Liver (tissue), 9 donors: ENCODE data around the gene STX10. TPM values are rescaled to one million over a fixed set of nuclear protein-coding genes. Genes with fewer than 3 reads are reported as not detected.

Experiments
- DNase-seq: peaks from one replicate; pipeline ENCODE4 v3.0.0-alpha.2; 2017; ENCODE audit warnings: low spot score
- H3K27ac ChIP-seq, 2 donors: one replicate each; pipeline ENCODE4 v1.7.0; 2013; ENCODE audit warnings: inconsistent platforms in 2 of 2, low read length in 2 of 2, control low read depth in 1 of 2, low read depth in 1 of 2, mild to moderate bottlenecking in 1 of 2
- H3K27me3 ChIP-seq, 4 donors: one replicate each; pipeline versions ENCODE4 v1.6.1 to v1.7.0; 2013; ENCODE audit warnings: low read length in 3 of 4, inconsistent platforms in 1 of 4, mild to moderate bottlenecking in 1 of 4, moderate library complexity in 1 of 4; ENCODE audit not compliant: control insufficient read depth in 4 of 4, insufficient read depth in 4 of 4
- H3K36me3 ChIP-seq, 4 donors: one replicate each; pipeline versions ENCODE4 v1.6.1 to v1.7.0; 2013; ENCODE audit warnings: low read length in 3 of 4, mild to moderate bottlenecking in 3 of 4, low read depth in 1 of 4, moderate library complexity in 1 of 4; ENCODE audit not compliant: control insufficient read depth in 4 of 4, insufficient read depth in 3 of 4
- H3K4me1 ChIP-seq, 4 donors: one replicate each; pipeline versions ENCODE4 v1.6.1 to v1.7.0; 2013; ENCODE audit warnings: low read length in 3 of 4, mild to moderate bottlenecking in 3 of 4, moderate library complexity in 1 of 4; ENCODE audit not compliant: control insufficient read depth in 4 of 4, insufficient read depth in 4 of 4
- H3K4me3 ChIP-seq, 3 donors: one replicate each; pipeline versions ENCODE4 v1.6.1 to v1.7.0; 2013; ENCODE audit warnings: low read length in 3 of 3, control low read depth in 1 of 3, low read depth in 1 of 3, mild to moderate bottlenecking in 1 of 3
- H3K9ac ChIP-seq, 2 donors: one replicate each; pipeline ENCODE4 v1.7.0; 2013; ENCODE audit warnings: low read length in 2 of 2, mild to moderate bottlenecking in 2 of 2, moderate library complexity in 2 of 2, control low read depth in 1 of 2, low read depth in 1 of 2
- H3K9me3 ChIP-seq, 4 donors: one replicate each; pipeline versions ENCODE4 v1.6.1 to v1.7.0; 2013; ENCODE audit warnings: low read length in 3 of 4; ENCODE audit not compliant: control insufficient read depth in 4 of 4
- EGR1 ChIP-seq, 2 donors: IDR thresholded peaks; 2 replicates each; pipeline ENCODE4 v1.6.1; 2016 to 2018; ENCODE audit warnings: antibody characterized with exemption in 2 of 2, low read depth in 2 of 2
- FOXA1 ChIP-seq: IDR thresholded peaks from 2 replicates; pipeline ENCODE4 v1.6.1; 2016; ENCODE audit warnings: antibody characterized with exemption
- FOXA2 ChIP-seq: IDR thresholded peaks from 2 replicates; pipeline ENCODE4 v1.6.1; 2016; ENCODE audit warnings: antibody characterized with exemption
- GABPA ChIP-seq, 2 donors: IDR thresholded peaks in 1 of 2; conservative IDR thresholded peaks in 1 of 2; 2 replicates each; pipeline ENCODE4 v1.6.1; 2016; ENCODE audit warnings: antibody characterized with exemption in 2 of 2, mild to moderate bottlenecking in 1 of 2, moderate library complexity in 1 of 2
- HNF4A ChIP-seq, 2 donors: conservative IDR thresholded peaks; 2 replicates each; pipeline ENCODE4 v1.6.1; 2016; ENCODE audit warnings: antibody characterized with exemption in 2 of 2, mild to moderate bottlenecking in 2 of 2
- HNF4G ChIP-seq: IDR thresholded peaks from 2 replicates; pipeline ENCODE4 v1.6.1; 2016; ENCODE audit warnings: antibody characterized with exemption
- JUND ChIP-seq, 2 donors: IDR thresholded peaks; 2 replicates each; pipeline ENCODE4 v1.6.1; 2016; ENCODE audit warnings: antibody characterized with exemption in 2 of 2
- NR2F2 ChIP-seq: IDR thresholded peaks from 2 replicates; pipeline ENCODE4 v1.6.1; 2016; ENCODE audit warnings: antibody characterized with exemption
- RAD21 ChIP-seq, 2 donors: IDR thresholded peaks; 2 replicates each; pipeline ENCODE4 v1.6.1; 2016; ENCODE audit warnings: antibody characterized with exemption in 2 of 2, mild to moderate bottlenecking in 2 of 2
- RXRA ChIP-seq, 2 donors: IDR thresholded peaks; 2 replicates each; pipeline ENCODE4 v1.6.1; 2017 to 2018; ENCODE audit warnings: antibody characterized with exemption in 2 of 2, mild to moderate bottlenecking in 1 of 2
- SP1 ChIP-seq: IDR thresholded peaks from 2 replicates; pipeline ENCODE4 v1.6.1; 2018; ENCODE audit warnings: antibody characterized with exemption, mild to moderate bottlenecking
- TAF1 ChIP-seq: conservative IDR thresholded peaks from 2 replicates; pipeline ENCODE4 v1.6.1; 2016; ENCODE audit warnings: antibody characterized with exemption, mild to moderate bottlenecking
- YY1 ChIP-seq: IDR thresholded peaks from 2 replicates; pipeline ENCODE4 v1.6.1; 2016; ENCODE audit warnings: antibody characterized with exemption, mild to moderate bottlenecking
- WGBS: extraction: QIAGEN DNeasy Blood & Tissue Kit; methylation state at CpG from one replicate; pipeline ENCODE4 v1.1.7; 2013; 5-methylcytosine and 5-hydroxymethylcytosine counted together
- polyA plus RNA-seq, 2 donors: library from polyadenylated mRNA; stranded (reverse) in 1 of 2; unstranded in 1 of 2; fragments of 200-250 nt in 1 of 2; fragments of >200 nt in 1 of 2; fragmentation: Nextera tagmentation in 1 of 2; extraction: Ambion mirVana in 1 of 2; gene quantifications; one replicate each; pipeline versions ENCODE4 v1.2.1 to v1.2.3, GENCODE V29; 2013 to 2015
- total RNA-seq, 2 donors: library from RNA; depleted of rRNA; stranded (reverse); fragments of >200 nt; gene quantifications; one replicate each; pipeline ENCODE4 v1.2.3, GENCODE V29; 2014
- TF ChIP-seq, protein P1 (sequence below): IDR thresholded peaks from 2 replicates; pipeline ENCODE4 v1.6.1; 2016; ENCODE audit warnings: antibody characterized with exemption
- TF ChIP-seq, protein P2 (sequence below): IDR thresholded peaks from 2 replicates; pipeline ENCODE4 v1.6.1; 2016; ENCODE audit warnings: antibody characterized with exemption, mild to moderate bottlenecking
- TF ChIP-seq, protein P3 (sequence below): IDR thresholded peaks from 2 replicates; pipeline ENCODE4 v1.6.1; 2016; ENCODE audit warnings: antibody characterized with exemption
- TF ChIP-seq, protein P4 (sequence below): IDR thresholded peaks from 2 replicates; pipeline ENCODE4 v1.6.1; 2016; ENCODE audit warnings: antibody characterized with exemption
- TF ChIP-seq, protein P5 (sequence below): fragments of 150-350 bp; IDR thresholded peaks from 2 replicates; pipeline ENCODE4 v1.5.1; 2017; ENCODE audit warnings: improper control_type of control experiment, low read depth, low read length; ENCODE audit not compliant: missing input control
- donor health status: healthy.
- donor health status: healthy.
- donor health status: healthy.
- donor health status: healthy.
- donor health status: healthy.

STX10 gene
- total and polyA plus RNA-seq, 4 donors, result 15.7 to 32.7 (median 21.2) TPM

DNA sequence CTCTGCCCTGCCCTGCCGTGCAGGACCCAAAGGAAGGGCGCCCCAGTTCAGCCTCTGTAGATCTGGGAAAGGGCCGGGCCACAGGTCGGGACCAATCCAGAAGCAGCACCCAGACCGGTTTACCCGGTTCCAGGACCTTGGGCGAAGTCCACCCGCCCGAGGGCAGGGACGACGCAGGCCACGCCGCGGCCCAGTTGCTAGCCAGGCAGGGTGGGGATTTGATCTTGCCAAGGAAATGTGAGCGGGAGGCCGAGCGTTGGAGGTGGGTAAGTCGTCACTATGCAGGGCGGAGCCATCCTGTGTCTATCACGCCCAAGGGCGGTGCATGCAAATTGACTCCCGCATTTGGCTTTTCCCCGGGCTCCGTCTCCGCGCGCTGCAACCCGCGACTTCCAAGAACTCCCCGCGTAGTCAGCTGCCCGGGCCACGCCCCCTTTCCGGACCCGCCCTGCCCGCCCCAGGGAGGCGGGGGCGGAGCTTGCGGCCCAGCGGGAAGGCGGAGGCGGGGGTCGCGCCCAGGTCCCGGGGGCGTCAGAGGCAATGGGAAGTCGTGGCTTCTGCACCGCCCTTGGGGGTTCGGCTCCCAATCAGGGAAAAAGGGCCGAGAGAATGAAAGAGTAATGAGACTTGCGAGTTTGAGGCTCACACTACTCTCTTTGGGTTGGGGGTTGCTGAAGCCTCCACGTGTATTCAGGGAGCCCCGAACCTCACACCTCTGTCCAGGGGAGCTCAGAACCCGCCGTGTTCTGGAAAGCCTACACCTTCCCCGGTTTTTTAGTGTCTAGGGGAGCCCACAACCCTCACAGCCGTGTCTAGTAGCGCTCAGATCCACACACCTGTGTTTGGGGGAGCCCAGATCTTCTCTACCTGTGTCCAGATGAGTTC, 12.8 kb upstream of the STX10 start:
- no peaks in the 10 kb centered on the region for H3K27me3 ChIP-seq
- WGBS, result 4% methylated on average over 58 of the region's 58 CpGs
- DNase-seq, result peak; percentile 92
- no peaks in the 10 kb centered on the region for H3K36me3 ChIP-seq
- H3K27ac ChIP-seq, result peak overlapping the region; percentile 87 to 94
- peaks cover 9 to 45% (median 20%) of the 10 kb centered on the region in 4 donors for H3K4me1 ChIP-seq
- H3K9ac ChIP-seq, result peak overlapping the region; percentile 47 to 87
- H3K4me3 ChIP-seq, result peak overlapping the region; percentile 29 to 79 (median 53)
- no peaks in the 10 kb centered on the region for H3K9me3 ChIP-seq
- TF ChIP-seq HNF4G, result peak; percentile 98
- peak; percentile 83 for TF ChIP-seq TAF1
- peak; percentile 80 to 84 for TF ChIP-seq JUND (IDR thresholded peaks at IDR 0.05)
- TF ChIP-seq RXRA (IDR thresholded peaks at IDR 0.05), result peak; percentile 99 to 100
- TF ChIP-seq, protein P1, sequence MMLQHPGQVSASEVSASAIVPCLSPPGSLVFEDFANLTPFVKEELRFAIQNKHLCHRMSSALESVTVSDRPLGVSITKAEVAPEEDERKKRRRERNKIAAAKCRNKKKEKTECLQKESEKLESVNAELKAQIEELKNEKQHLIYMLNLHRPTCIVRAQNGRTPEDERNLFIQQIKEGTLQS, result peak; percentile 55
- TF ChIP-seq, protein P2, sequence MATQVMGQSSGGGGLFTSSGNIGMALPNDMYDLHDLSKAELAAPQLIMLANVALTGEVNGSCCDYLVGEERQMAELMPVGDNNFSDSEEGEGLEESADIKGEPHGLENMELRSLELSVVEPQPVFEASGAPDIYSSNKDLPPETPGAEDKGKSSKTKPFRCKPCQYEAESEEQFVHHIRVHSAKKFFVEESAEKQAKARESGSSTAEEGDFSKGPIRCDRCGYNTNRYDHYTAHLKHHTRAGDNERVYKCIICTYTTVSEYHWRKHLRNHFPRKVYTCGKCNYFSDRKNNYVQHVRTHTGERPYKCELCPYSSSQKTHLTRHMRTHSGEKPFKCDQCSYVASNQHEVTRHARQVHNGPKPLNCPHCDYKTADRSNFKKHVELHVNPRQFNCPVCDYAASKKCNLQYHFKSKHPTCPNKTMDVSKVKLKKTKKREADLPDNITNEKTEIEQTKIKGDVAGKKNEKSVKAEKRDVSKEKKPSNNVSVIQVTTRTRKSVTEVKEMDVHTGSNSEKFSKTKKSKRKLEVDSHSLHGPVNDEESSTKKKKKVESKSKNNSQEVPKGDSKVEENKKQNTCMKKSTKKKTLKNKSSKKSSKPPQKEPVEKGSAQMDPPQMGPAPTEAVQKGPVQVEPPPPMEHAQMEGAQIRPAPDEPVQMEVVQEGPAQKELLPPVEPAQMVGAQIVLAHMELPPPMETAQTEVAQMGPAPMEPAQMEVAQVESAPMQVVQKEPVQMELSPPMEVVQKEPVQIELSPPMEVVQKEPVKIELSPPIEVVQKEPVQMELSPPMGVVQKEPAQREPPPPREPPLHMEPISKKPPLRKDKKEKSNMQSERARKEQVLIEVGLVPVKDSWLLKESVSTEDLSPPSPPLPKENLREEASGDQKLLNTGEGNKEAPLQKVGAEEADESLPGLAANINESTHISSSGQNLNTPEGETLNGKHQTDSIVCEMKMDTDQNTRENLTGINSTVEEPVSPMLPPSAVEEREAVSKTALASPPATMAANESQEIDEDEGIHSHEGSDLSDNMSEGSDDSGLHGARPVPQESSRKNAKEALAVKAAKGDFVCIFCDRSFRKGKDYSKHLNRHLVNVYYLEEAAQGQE, result peak; percentile 94
- TF ChIP-seq EGR1 (IDR thresholded peaks at IDR 0.05; ENCODE audit: low read depth in 2 of 2), result peak; percentile 74 to 92
- peak; percentile 50 to 70 for TF ChIP-seq RAD21 (IDR thresholded peaks at IDR 0.05)
- peak; percentile 100 for TF ChIP-seq SP1
- TF ChIP-seq FOXA2, result peak; percentile 73
- TF ChIP-seq, protein P3, sequence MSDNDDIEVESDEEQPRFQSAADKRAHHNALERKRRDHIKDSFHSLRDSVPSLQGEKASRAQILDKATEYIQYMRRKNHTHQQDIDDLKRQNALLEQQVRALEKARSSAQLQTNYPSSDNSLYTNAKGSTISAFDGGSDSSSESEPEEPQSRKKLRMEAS, result peak; percentile 95
- TF ChIP-seq FOXA1, result peak; percentile 83
- peak; percentile 93 for TF ChIP-seq YY1
- TF ChIP-seq NR2F2, result peak; percentile 83
- TF ChIP-seq HNF4A (conservative IDR thresholded peaks at IDR 0.05), result peak; percentile 99 to 100
- TF ChIP-seq, protein P4, sequence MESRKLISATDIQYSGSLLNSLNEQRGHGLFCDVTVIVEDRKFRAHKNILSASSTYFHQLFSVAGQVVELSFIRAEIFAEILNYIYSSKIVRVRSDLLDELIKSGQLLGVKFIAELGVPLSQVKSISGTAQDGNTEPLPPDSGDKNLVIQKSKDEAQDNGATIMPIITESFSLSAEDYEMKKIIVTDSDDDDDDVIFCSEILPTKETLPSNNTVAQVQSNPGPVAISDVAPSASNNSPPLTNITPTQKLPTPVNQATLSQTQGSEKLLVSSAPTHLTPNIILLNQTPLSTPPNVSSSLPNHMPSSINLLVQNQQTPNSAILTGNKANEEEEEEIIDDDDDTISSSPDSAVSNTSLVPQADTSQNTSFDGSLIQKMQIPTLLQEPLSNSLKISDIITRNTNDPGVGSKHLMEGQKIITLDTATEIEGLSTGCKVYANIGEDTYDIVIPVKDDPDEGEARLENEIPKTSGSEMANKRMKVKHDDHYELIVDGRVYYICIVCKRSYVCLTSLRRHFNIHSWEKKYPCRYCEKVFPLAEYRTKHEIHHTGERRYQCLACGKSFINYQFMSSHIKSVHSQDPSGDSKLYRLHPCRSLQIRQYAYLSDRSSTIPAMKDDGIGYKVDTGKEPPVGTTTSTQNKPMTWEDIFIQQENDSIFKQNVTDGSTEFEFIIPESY, result peak; percentile 96
- peak in 1 of 2 donors; percentile 75 for TF ChIP-seq GABPA (IDR thresholded peaks at IDR 0.05 in 1 of 2, conservative IDR thresholded peaks at IDR 0.05 in 1 of 2)
- TF ChIP-seq, protein P5, sequence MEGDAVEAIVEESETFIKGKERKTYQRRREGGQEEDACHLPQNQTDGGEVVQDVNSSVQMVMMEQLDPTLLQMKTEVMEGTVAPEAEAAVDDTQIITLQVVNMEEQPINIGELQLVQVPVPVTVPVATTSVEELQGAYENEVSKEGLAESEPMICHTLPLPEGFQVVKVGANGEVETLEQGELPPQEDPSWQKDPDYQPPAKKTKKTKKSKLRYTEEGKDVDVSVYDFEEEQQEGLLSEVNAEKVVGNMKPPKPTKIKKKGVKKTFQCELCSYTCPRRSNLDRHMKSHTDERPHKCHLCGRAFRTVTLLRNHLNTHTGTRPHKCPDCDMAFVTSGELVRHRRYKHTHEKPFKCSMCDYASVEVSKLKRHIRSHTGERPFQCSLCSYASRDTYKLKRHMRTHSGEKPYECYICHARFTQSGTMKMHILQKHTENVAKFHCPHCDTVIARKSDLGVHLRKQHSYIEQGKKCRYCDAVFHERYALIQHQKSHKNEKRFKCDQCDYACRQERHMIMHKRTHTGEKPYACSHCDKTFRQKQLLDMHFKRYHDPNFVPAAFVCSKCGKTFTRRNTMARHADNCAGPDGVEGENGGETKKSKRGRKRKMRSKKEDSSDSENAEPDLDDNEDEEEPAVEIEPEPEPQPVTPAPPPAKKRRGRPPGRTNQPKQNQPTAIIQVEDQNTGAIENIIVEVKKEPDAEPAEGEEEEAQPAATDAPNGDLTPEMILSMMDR, result no peak
